GM12878 (cell line): ENCODE data around the gene ALDH1L1.

ENCODE experiments used
- CREB1 ChIP-seq: IDR thresholded peaks from 2 replicates; pipeline ENCODE4 v1.6.1; 2012; ENCODE audit warnings: low read depth, mild to moderate bottlenecking, inconsistent platforms
- POLR2A ChIP-seq: IDR thresholded peaks from 2 replicates; pipeline ENCODE4 v1.6.1; 2011; ENCODE audit warnings: low read depth, mild to moderate bottlenecking, low read length
- RFX5 ChIP-seq: IDR thresholded peaks from 2 replicates; pipeline ENCODE4 v1.6.1; 2011; ENCODE audit warnings: low read depth, low read length, improper control_type of control experiment
- TAF1 ChIP-seq: IDR thresholded peaks from 2 replicates; pipeline ENCODE4 v1.6.1; 2011; ENCODE audit warnings: mild to moderate bottlenecking, low read depth, low read length, borderline replicate concordance
- YY1 ChIP-seq: IDR thresholded peaks from 2 replicates; pipeline ENCODE4 v1.6.1; 2011; ENCODE audit warnings: low read depth, mild to moderate bottlenecking, low read length
- TF ChIP-seq, protein P1 (sequence below), 3 experiments: IDR thresholded peaks in 2 of 3; conservative IDR thresholded peaks in 1 of 3; 2 replicates each; pipeline ENCODE4 v1.5.1; 2011; ENCODE audit warnings: low read depth in 3 of 3, low read length in 3 of 3, mild to moderate bottlenecking in 3 of 3, control low read depth in 2 of 3, moderate library complexity in 2 of 3, inconsistent platforms in 1 of 3, mixed read lengths in 1 of 3; ENCODE audit not compliant: control insufficient read depth in 2 of 3, insufficient read depth in 1 of 3; ENCODE audit errors: extremely low read depth in 1 of 3

DNA sequence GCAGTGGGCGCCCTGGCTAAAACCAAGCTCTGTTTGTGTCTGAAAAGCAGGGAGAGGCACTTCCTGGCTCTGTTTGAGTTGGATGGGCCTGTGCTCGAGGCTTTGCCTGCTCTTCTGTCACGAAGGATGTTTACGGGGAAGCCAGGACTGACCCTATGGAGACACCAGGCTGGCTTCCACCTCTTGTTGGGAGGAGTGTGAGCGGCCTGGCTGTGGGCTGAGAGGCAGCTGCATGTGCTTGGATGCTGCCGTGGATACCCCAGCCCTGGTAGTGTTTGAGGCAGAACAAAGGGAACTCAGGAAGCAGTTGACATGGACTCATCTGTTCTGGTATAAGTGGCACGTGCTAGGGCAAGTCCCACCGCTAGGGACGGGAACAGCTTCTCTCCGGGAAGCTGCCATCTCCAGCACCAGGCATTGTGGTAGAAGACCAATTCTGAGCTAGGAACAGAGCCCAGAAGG is 78.8 kb downstream of the ALDH1L1 start:
- TF ChIP-seq YY1 (no peak), POLR2A (no peak), TAF1 (no peak), RFX5 (no peak), CREB1 (no peak)
- TF ChIP-seq, protein P1, sequence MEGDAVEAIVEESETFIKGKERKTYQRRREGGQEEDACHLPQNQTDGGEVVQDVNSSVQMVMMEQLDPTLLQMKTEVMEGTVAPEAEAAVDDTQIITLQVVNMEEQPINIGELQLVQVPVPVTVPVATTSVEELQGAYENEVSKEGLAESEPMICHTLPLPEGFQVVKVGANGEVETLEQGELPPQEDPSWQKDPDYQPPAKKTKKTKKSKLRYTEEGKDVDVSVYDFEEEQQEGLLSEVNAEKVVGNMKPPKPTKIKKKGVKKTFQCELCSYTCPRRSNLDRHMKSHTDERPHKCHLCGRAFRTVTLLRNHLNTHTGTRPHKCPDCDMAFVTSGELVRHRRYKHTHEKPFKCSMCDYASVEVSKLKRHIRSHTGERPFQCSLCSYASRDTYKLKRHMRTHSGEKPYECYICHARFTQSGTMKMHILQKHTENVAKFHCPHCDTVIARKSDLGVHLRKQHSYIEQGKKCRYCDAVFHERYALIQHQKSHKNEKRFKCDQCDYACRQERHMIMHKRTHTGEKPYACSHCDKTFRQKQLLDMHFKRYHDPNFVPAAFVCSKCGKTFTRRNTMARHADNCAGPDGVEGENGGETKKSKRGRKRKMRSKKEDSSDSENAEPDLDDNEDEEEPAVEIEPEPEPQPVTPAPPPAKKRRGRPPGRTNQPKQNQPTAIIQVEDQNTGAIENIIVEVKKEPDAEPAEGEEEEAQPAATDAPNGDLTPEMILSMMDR (IDR thresholded peaks at IDR 0.05 in 2 of 3, conservative IDR thresholded peaks at IDR 0.05 in 1 of 3; ENCODE audit: control insufficient read depth in 2 of 3, extremely low read depth in 1 of 3, insufficient read depth in 1 of 3, low read depth in 3 of 3, low read length in 3 of 3): no peak
